OCI-LY1 (cell line): ENCODE data around the gene MAP3K7.

Experiments used
- H2AFZ ChIP-seq: fragments of 200-600 bp; sonication (generic), shearing (Covaris generic); 2 replicates; pipeline ENCODE4 v1.6.0; 2014; ENCODE audit warnings: antibody characterized with exemption, mild to moderate bottlenecking, low read length
- H3F3A ChIP-seq: fragments of 200-600 bp; sonication (generic), shearing (Covaris generic); 2 replicates; pipeline ENCODE4 v1.6.0; 2014; ENCODE audit warnings: mild to moderate bottlenecking, antibody characterized with exemption, low read length, moderate library complexity; ENCODE audit not compliant: insufficient read depth
- H3K27ac ChIP-seq: fragments of 200-600 bp; sonication (generic); 2 replicates; pipeline ENCODE4 v1.5.1; 2014; ENCODE audit warnings: low read length, mixed run types, mild to moderate bottlenecking, low read depth; ENCODE audit not compliant: poor library complexity, severe bottlenecking
- H3K27me3 ChIP-seq: fragments of 200-600 bp; sonication (generic); 2 replicates; pipeline ENCODE4 v1.6.0; 2014; ENCODE audit warnings: antibody characterized with exemption, mild to moderate bottlenecking, low read length, moderate library complexity; ENCODE audit not compliant: insufficient read depth
- H3K36me3 ChIP-seq: fragments of 200-600 bp; sonication (generic); 2 replicates; pipeline ENCODE4 v1.6.1; 2014; ENCODE audit warnings: mild to moderate bottlenecking, antibody characterized with exemption, low read length, moderate library complexity, mixed read lengths; ENCODE audit not compliant: insufficient read depth
- H3K4me1 ChIP-seq: fragments of 200-600 bp; sonication (generic); 2 replicates; pipeline ENCODE4 v1.5.1; 2014; ENCODE audit warnings: mild to moderate bottlenecking, low read length, moderate library complexity; ENCODE audit not compliant: insufficient read depth, severe bottlenecking
- H3K4me2 ChIP-seq: fragments of 200-600 bp; sonication (generic), shearing (Covaris generic); 2 replicates; pipeline ENCODE4 v1.6.1; 2014; ENCODE audit warnings: low read length
- H3K4me3 ChIP-seq: fragments of 200-600 bp; sonication (generic); 2 replicates; pipeline ENCODE4 v1.5.1; 2014; ENCODE audit warnings: low read length, low read depth, mild to moderate bottlenecking, mixed read lengths; ENCODE audit not compliant: poor library complexity, severe bottlenecking
- H3K79me2 ChIP-seq: fragments of 200-600 bp; shearing (Covaris generic); 2 replicates; pipeline ENCODE4 v1.6.1; 2016; ENCODE audit warnings: mixed run types, low read length, mixed read lengths; ENCODE audit not compliant: insufficient read depth
- H3K9ac ChIP-seq: fragments of 200-600 bp; sonication (generic), shearing (Covaris generic); 2 replicates; pipeline ENCODE4 v1.6.1; 2014; ENCODE audit warnings: mild to moderate bottlenecking, low read length, mixed read lengths
- H3K9me2 ChIP-seq: fragments of 200-600 bp; sonication (generic), shearing (Covaris generic); 2 replicates; pipeline ENCODE4 v1.6.1; 2014; ENCODE audit warnings: low read depth, mild to moderate bottlenecking, low read length, mixed read lengths
- H3K9me3 ChIP-seq: fragments of 200-600 bp; shearing (Covaris generic); 2 replicates; pipeline ENCODE4 v1.6.1; 2014; ENCODE audit warnings: low read length, mixed read lengths
- H4K20me1 ChIP-seq: fragments of 200-600 bp; sonication (generic), shearing (Covaris generic); 2 replicates; pipeline ENCODE4 v1.6.0; 2016; ENCODE audit warnings: mild to moderate bottlenecking, low read length; ENCODE audit not compliant: insufficient read depth
- CTCF ChIP-seq: fragments of 200-600 bp; sonication (generic), shearing (Covaris generic); IDR thresholded peaks from 2 replicates; pipeline ENCODE4 v1.5.1; 2017; ENCODE audit warnings: mild to moderate bottlenecking, antibody characterized with exemption, low read length, moderate library complexity, mixed read lengths
- EZH2 ChIP-seq: fragments of 200-600 bp; sonication (generic), shearing (Covaris generic); IDR thresholded peaks from 2 replicates; pipeline ENCODE4 v1.8.0; 2017; ENCODE audit warnings: borderline replicate concordance, mixed run types, mild to moderate bottlenecking, antibody characterized with exemption, low read length, moderate library complexity, mixed read lengths

MAP3K7 gene

GRCh38 chr6:90544081-90544480 lies 42.8 kb downstream of the MAP3K7 start:
- H3F3A ChIP-seq, result no peaks in the 10 kb centered on the region
- H3K9me2 ChIP-seq, result no peaks in the 10 kb centered on the region
- peaks cover 1% of the 10 kb centered on the region for H3K4me1 ChIP-seq
- no peak overlapping the region for H3K9ac ChIP-seq
- H4K20me1 ChIP-seq, result no peaks in the 10 kb centered on the region
- H3K36me3 ChIP-seq, result peaks cover 50% of the 10 kb centered on the region
- no peaks in the 10 kb centered on the region for H3K79me2 ChIP-seq
- H2AFZ ChIP-seq, result no peak overlapping the region
- H3K4me2 ChIP-seq, result no peak overlapping the region
- no peaks in the 10 kb centered on the region for H3K27me3 ChIP-seq
- TF ChIP-seq EZH2 (no peak), CTCF (no peak)
- H3K4me3 ChIP-seq, result no peak overlapping the region
- no peaks in the 10 kb centered on the region for H3K9me3 ChIP-seq
- no peak overlapping the region for H3K27ac ChIP-seq

GRCh38 chr6:90541221-90541620 lies 45.7 kb downstream of the MAP3K7 start:
- no peaks in the 10 kb centered on the region for H3K27me3 ChIP-seq
- H3K9me3 ChIP-seq, result no peaks in the 10 kb centered on the region
- H3K36me3 ChIP-seq, result peaks cover 26% of the 10 kb centered on the region
- H3K4me2 ChIP-seq, result no peak overlapping the region
- no peak overlapping the region for H3K27ac ChIP-seq
- H4K20me1 ChIP-seq, result no peaks in the 10 kb centered on the region
- H3F3A ChIP-seq, result no peaks in the 10 kb centered on the region
- H3K4me1 ChIP-seq, result peaks cover 19% of the 10 kb centered on the region
- H3K9me2 ChIP-seq, result no peaks in the 10 kb centered on the region
- no peak overlapping the region for H2AFZ ChIP-seq
- TF ChIP-seq CTCF, result no peak
- TF ChIP-seq EZH2, result no peak
- no peak overlapping the region for H3K4me3 ChIP-seq
- no peak overlapping the region for H3K9ac ChIP-seq
- no peaks in the 10 kb centered on the region for H3K79me2 ChIP-seq

GRCh38 chr6:90538278-90539046 lies 48.4 kb downstream of the MAP3K7 start:
- no peak overlapping the region for H2AFZ ChIP-seq
- H3K4me1 ChIP-seq, result peaks cover 19% of the 10 kb centered on the region
- peak overlapping the region; percentile 22; the same call in 1 of the 2 replicates for H3K4me2 ChIP-seq
- peaks cover 7% of the 10 kb centered on the region; the same call in 1 of the 2 replicates for H3K36me3 ChIP-seq
- H3K79me2 ChIP-seq, result no peaks in the 10 kb centered on the region
- H3K9me3 ChIP-seq, result no peaks in the 10 kb centered on the region
- H3K9me2 ChIP-seq, result no peaks in the 10 kb centered on the region
- no peaks in the 10 kb centered on the region for H3F3A ChIP-seq
- no peak overlapping the region for H3K27ac ChIP-seq
- no peak for TF ChIP-seq EZH2
- TF ChIP-seq CTCF, result no peak
- H4K20me1 ChIP-seq, result no peaks in the 10 kb centered on the region
- H3K4me3 ChIP-seq, result no peak overlapping the region
- H3K27me3 ChIP-seq, result no peaks in the 10 kb centered on the region
- no peak overlapping the region for H3K9ac ChIP-seq
